Right lobe of liver (tissue), 4 donors: Measurements from ENCODE around the gene LRRC15.

ENCODE experiments used
- CTCF ChIP-seq, 4 donors: fragments of 200-600 bp in 3 of 4; fragments of 450-650 bp in 1 of 4; IDR thresholded peaks; one replicate each; pipeline versions ENCODE4 v1.5.1 to v1.8.0; 2016 to 2022; ENCODE audit warnings: antibody characterized with exemption in 4 of 4, mild to moderate bottlenecking in 2 of 4
- POLR2A ChIP-seq: fragments of 450-650 bp; IDR thresholded peaks from one replicate; pipeline ENCODE4 v1.6.1; 2017; ENCODE audit warnings: antibody characterized with exemption, mild to moderate bottlenecking
- donor health status: DM: no; HTN: no; CAD: no.
- donor health status: DM: no; HTN: no; CAD: no.
- donor health status: DM: no; HTN: yes; CAD: no.

- TF ChIP-seq CTCF (IDR thresholded peaks at IDR 0.05) (no peak), POLR2A (no peak)
Measured at GRCh38 chr3:194305356-194306108, 64.0 kb downstream of the LRRC15 start.
